VCaP (cell line): ENCODE results near the gene PNCK.
"Not testable (repeated sequence)": the region's sequence is repeated elsewhere in the genome, so short reads cannot be mapped to it uniquely, and the experiment has no call there.

Experiments
- H3K27ac ChIP-seq: fragments of 450-650 bp; 2 replicates; pipeline ENCODE4 v1.5.1; 2017
- CTCF ChIP-seq: fragments of 450-650 bp; conservative IDR thresholded peaks from 2 replicates; pipeline ENCODE4 v1.5.1; 2017; ENCODE audit warnings: mild to moderate bottlenecking, moderate library complexity

PNCK gene

GRCh38 chrX:153685751-153686696 is 12.4 kb upstream of the PNCK start:
- no peak overlapping the region for H3K27ac ChIP-seq
- TF ChIP-seq CTCF, result no peak

- no peak for TF ChIP-seq CTCF
- H3K27ac ChIP-seq, result no peak overlapping the region
These were observed 11.5 kb upstream of the PNCK start for GRCh38 chrX:153685156-153685536.

GRCh38 chrX:153684467-153685155 is 11.0 kb upstream of the PNCK start:
- H3K27ac ChIP-seq, result no peak overlapping the region
- TF ChIP-seq CTCF, result no peak

- H3K27ac ChIP-seq, result not testable (repeated sequence)
These were observed 9.9 kb upstream of the PNCK start for GRCh38 chrX:153683486-153683885.

DNA sequence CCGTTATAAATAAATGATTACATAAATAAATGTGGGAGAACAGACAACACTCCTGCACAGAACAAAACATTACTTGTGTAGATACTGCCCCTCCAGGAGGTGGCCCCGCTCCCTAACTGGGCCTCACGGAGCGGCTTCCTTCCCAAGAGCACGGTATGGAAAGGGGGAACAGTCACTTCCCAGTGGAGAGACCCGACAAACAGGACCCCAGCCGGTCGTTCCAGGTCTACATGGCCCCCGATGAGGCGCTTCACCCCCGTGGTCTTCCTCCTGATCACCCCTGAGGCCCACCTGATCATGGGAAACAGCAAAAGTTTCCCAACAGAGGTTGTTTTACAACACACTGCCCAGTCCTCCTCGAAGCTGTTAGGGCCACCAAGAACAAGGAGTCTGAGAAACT is 7.6 kb upstream of the PNCK start:
- H3K27ac ChIP-seq, result no peak overlapping the region
- TF ChIP-seq CTCF, result no peak

DNA sequence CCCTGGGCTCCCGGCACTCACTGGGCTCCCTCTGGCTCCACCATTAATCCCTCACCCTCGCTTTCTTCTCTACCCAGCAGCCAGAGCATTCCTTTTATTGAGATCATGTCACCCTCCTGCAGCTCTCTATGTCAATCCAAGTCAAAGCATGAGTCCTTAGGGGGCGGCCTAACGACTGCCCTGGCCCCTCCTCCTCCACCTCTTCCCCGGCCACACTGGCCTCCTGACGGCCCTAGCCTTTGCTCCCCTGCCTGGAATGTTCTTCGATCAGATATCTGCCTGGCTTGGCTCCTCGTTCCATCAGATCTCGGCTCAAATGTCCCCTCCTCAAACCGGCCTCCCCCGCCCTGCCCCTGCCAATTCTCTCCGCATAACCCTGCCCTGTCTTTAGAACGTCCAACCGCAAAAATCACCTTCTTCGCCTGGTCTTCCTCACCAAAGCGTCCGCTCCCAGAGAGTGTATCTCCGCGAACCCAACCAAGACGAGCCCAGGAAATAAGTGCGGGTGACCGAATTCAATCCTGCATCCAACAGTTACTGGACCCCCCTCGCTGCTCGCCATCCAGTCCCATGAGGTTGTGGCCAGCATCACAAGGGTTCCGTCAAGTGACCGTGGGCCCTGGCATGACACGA is 722 bp upstream of the PNCK start:
- no peak for TF ChIP-seq CTCF
- no peak overlapping the region for H3K27ac ChIP-seq

DNA sequence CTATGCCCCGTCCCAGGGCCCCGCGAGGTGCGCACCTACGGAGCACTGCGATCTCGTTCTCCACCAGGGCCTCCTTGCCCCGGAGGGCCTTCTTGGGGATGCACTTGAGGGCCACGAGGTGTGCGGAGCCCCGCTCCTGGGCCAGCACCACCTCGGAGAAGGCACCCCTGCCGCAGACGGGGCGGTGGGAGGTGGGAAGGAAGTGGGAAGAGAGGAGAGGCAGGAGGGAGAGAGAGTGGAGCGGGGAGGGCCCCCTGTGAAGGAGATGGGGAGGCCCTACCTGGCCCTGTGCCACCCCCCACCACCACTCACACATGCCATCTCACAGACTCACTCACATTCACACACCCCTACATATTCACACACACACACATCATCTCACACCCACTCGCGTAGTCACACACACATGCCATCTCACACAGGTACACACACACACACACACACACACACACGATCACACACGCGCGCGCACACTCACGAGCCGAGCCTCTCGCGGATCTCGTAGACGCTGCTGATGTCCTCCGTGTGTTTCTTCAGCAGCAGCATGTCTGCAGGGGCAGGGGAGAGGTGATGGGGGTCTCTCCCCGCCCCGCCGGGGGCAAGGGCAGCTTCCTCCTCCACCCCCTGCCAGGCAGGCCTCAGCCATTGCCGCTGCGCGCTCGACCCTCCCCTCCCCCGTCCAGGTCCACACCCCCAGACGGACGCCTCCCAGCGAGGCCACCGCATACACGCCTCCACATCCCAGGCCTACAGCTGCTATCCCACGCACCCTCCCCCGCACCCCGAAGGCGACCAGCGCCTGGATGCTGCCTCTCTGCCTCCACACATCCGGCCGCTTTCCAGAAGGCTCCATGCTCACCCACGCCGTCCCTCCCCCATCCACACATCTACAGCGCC is 834 bp downstream of the PNCK start:
- no peak overlapping the region for H3K27ac ChIP-seq
- TF ChIP-seq CTCF, result no peak
